ENCODE measurements around the gene LRMDA. TPM values are rescaled to one million over a fixed set of nuclear protein-coding genes. Genes with fewer than 3 reads are reported as not detected.

Gene LRMDA
- total RNA-seq, 1 experiment from 2014 or later, result 4.8 TPM

DNA sequence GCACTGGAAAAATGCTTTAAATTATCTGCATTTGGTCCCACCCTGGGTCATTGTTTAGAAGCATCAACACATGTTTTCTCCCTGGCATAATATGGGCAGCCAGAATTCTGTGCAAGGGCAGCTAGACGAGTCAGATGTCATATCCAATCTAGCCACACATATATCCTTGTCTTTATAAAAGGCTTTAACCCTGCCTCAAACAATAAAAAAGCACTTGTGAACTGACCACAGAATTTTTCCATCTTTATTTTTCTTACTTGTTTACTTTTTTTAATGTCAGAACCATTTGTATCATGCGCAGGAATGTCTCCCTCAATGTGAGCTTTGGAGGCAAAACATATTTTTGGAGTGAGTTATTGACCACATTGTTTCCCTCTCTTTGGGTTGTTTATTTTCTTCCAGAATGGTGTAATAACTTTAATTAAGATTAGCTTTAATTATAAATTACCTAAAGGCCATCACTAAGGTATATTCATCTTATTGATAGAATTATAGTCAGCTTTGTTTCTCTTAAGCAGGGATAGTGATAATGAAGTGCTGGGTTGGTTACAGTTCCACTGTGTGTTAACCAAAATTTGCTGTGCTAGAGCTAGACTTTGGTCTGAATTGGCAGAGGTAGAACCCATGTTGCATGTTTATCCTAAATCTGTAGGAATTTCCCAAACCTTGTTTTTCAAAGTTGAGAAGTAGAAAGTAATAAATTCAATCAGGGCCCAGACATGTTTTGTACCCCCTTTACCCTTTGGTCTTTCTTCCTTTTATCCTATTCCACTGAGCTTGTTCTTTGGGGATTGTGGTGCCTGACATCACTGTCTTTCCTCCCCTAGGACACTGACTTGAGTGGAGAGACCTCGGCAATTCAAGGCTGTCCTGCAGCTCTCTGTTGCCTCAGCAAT is 1127.8 kb downstream of the LRMDA start:
- TF ChIP-seq SRF (IDR thresholded peaks at IDR 0.05; ENCODE audit: low read depth) (no peak), EZH2phosphoT487 (IDR thresholded peaks at IDR 0.05; ENCODE audit: borderline replicate concordance) (no peak), CBX3 (IDR thresholded peaks at IDR 0.05; ENCODE audit: low read depth) (no peak), JUND (IDR thresholded peaks at IDR 0.05) (no peak), SP1 (IDR thresholded peaks at IDR 0.05; ENCODE audit: low read depth) (no peak), ELF1 (IDR thresholded peaks at IDR 0.05; ENCODE audit: borderline replicate concordance, low read depth) (no peak), YY1 (IDR thresholded peaks at IDR 0.05; ENCODE audit: extremely low read depth, insufficient replicate concordance, low read depth, low read length) (no peak), ZFX (IDR thresholded peaks at IDR 0.05) (no peak), RAD21 (IDR thresholded peaks at IDR 0.05; ENCODE audit: low read depth) (no peak), EGR1 (IDR thresholded peaks at IDR 0.05; ENCODE audit: low read depth) (no peak), POLR2A (IDR thresholded peaks at IDR 0.05; ENCODE audit: borderline replicate concordance, extremely low read depth, insufficient read depth, insufficient read length) (no peak), SIN3A (IDR thresholded peaks at IDR 0.05; ENCODE audit: low read depth) (no peak)
- TF ChIP-seq, protein P1, sequence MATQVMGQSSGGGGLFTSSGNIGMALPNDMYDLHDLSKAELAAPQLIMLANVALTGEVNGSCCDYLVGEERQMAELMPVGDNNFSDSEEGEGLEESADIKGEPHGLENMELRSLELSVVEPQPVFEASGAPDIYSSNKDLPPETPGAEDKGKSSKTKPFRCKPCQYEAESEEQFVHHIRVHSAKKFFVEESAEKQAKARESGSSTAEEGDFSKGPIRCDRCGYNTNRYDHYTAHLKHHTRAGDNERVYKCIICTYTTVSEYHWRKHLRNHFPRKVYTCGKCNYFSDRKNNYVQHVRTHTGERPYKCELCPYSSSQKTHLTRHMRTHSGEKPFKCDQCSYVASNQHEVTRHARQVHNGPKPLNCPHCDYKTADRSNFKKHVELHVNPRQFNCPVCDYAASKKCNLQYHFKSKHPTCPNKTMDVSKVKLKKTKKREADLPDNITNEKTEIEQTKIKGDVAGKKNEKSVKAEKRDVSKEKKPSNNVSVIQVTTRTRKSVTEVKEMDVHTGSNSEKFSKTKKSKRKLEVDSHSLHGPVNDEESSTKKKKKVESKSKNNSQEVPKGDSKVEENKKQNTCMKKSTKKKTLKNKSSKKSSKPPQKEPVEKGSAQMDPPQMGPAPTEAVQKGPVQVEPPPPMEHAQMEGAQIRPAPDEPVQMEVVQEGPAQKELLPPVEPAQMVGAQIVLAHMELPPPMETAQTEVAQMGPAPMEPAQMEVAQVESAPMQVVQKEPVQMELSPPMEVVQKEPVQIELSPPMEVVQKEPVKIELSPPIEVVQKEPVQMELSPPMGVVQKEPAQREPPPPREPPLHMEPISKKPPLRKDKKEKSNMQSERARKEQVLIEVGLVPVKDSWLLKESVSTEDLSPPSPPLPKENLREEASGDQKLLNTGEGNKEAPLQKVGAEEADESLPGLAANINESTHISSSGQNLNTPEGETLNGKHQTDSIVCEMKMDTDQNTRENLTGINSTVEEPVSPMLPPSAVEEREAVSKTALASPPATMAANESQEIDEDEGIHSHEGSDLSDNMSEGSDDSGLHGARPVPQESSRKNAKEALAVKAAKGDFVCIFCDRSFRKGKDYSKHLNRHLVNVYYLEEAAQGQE (IDR thresholded peaks at IDR 0.05; ENCODE audit: low read depth), result no peak
- no peak overlapping the region for H3K27ac ChIP-seq (ENCODE audit: low read depth, low read length)
- intact Hi-C loops (cut with micrococcal nuclease), result no loop called here
- peaks cover 6% of the 10 kb centered on the region; the same call in 1 of the 2 replicates for H3K27me3 ChIP-seq (ENCODE audit: insufficient read depth, low read length)
- POLR2A ChIA-PET, result no interaction called here
- H3K4me2 ChIP-seq (ENCODE audit: low read length), result no peak overlapping the region
- H4K20me1 ChIP-seq (ENCODE audit: insufficient read depth), result no peaks in the 10 kb centered on the region
- H3K9me3 ChIP-seq (ENCODE audit: control insufficient read depth in 1 of 2, insufficient read depth in 1 of 2, low read depth in 1 of 2, low read length in 2 of 2), result no peaks in the 10 kb centered on the region
- H3K4me1 ChIP-seq (ENCODE audit: control insufficient read depth in 1 of 2, insufficient read depth in 2 of 2, low read length in 2 of 2), result no peaks in the 10 kb centered on the region
- no peak for ATAC-seq
- H3K79me2 ChIP-seq (ENCODE audit: insufficient read depth, low read length), result no peaks in the 10 kb centered on the region
- RAD21 ChIA-PET (ENCODE audit: low non-redundant PET in 1 of 2, low total read pairs in 2 of 2, uncharacterized antibody in 2 of 2, unreplicated experiment in 2 of 2), result no interaction called here
- H3K36me3 ChIP-seq (ENCODE audit: control insufficient read depth in 1 of 2, insufficient read depth in 2 of 2, low read length in 2 of 2), result no peaks in the 10 kb centered on the region
- no peaks in the 10 kb centered on the region for H3K9me2 ChIP-seq (ENCODE audit: insufficient read depth)
- no peak overlapping the region for H3K4me3 ChIP-seq (replicated peaks in 1 of 2; ENCODE audit: low read depth in 1 of 2, low read length in 2 of 2)
- no TSS peak for BruUV-seq (replicated peaks)
- H2AFZ ChIP-seq (ENCODE audit: low read depth, low read length, poor library complexity, severe bottlenecking), result no peak overlapping the region
- DNase-seq (ENCODE audit: low read depth, low spot score), result no peak
- H3K9ac ChIP-seq (ENCODE audit: low read length), result no peak overlapping the region
- CTCF ChIA-PET, result no interaction called here

Data from HCT116 (cell line).